GM18499 (cell line): ENCODE data around the gene SH3GL3.

Experiments used
- ATAC-seq: cut with Tn5 transposase; IDR thresholded peaks from one replicate; pipeline ENCODE4 v1.9.1; 2021; ENCODE audit warnings: moderate number of reproducible peaks; ENCODE audit not compliant: insufficient read depth, unreplicated experiment

SH3GL3 gene

GRCh38 chr15:83656943-83657528 is 209.9 kb downstream of the SH3GL3 start:
- ATAC-seq, result no peak

- no peak for ATAC-seq
Observed at GRCh38 chr15:83657549-83657948, 210.4 kb downstream of the SH3GL3 start.

GRCh38 chr15:83658430-83659416 is 211.6 kb downstream of the SH3GL3 start:
- no peak for ATAC-seq

- no peak for ATAC-seq
Observed at GRCh38 chr15:83659417-83659812, 212.3 kb downstream of the SH3GL3 start.

GRCh38 chr15:83665480-83665879 is 218.3 kb downstream of the SH3GL3 start:
- no peak for ATAC-seq
